HepG2 (cell line): ENCODE measurements around the gene ARHGEF4. TPM values are rescaled to one million over a fixed set of nuclear protein-coding genes. Genes with fewer than 3 reads are reported as not detected.

Experiments
- ATAC-seq: fragments of 200-7000 bp; cut with Tn5 transposase; 3 replicates; pipeline ENCODE4 v1.9.1; 2020; ENCODE audit warnings: mild to moderate bottlenecking, moderate library complexity
- BruUV-seq: library from RNA; stranded (reverse); fragments of 400-500 nt; replicated peaks from 2 replicates; lab custom pipeline; 2021; lab: Mats Ljungman, UMichigan
- CTCF ChIA-PET: fragments of 300-600 bp; formaldehyde crosslinking; extraction: SDS; loops from one replicate; lab custom pipeline; 2021; ENCODE audit warnings: low total read pairs, inconsistent platforms, low intra/inter-chr PET ratio; lab: Yijun Ruan, JAX
- POLR2A ChIA-PET: fragments of 350-600 bp; sonication (Branson Sonifier 250); formaldehyde crosslinking; loops from one replicate; lab custom pipeline; 2020; ENCODE audit warnings: antibody characterized with exemption, inconsistent platforms; lab: Yijun Ruan, JAX
- DNase-seq: peaks from one replicate; pipeline ENCODE4 v3.0.0-alpha.2; 2015; ENCODE audit warnings: low spot score
- FAIRE-seq: peaks from 3 replicates; lab custom pipeline; 2011; peaks lifted over from hg19 to GRCh38; lab: Jason Lieb, UNC
- H2AFZ ChIP-seq: one replicate; pipeline ENCODE4 v1.6.1; 2011; ENCODE audit warnings: low read length, inconsistent platforms
- H3K27ac ChIP-seq: fragments of 300-600 bp; 3 replicates; pipeline ENCODE4 v1.8.0; 2011; ENCODE audit warnings: mixed run types, mild to moderate bottlenecking, mixed read lengths, low read length, inconsistent platforms; ENCODE audit not compliant: insufficient read depth; ENCODE audit errors: extremely low read length
- H3K27me3 ChIP-seq, 2 experiments: fragments of 200-600 bp in 1 of 2; 2 replicates in 1 of 2; 3 replicates in 1 of 2; pipeline versions ENCODE4 v1.6.0 to v1.8.0; 2011; ENCODE audit warnings: low read length in 2 of 2, mild to moderate bottlenecking in 2 of 2, moderate library complexity in 2 of 2, inconsistent platforms in 1 of 2; ENCODE audit not compliant: insufficient read depth in 2 of 2, control insufficient read depth in 1 of 2
- H3K36me3 ChIP-seq, 2 experiments: fragments of 200-600 bp in 1 of 2; replicated peaks in 1 of 2; 2 replicates in 1 of 2; 3 replicates in 1 of 2; pipeline versions ENCODE4 v1.5.1 to v1.8.0; 2011; ENCODE audit warnings: low read length in 2 of 2, inconsistent platforms in 1 of 2; ENCODE audit not compliant: insufficient read depth in 2 of 2, control insufficient read depth in 1 of 2
- H3K4me1 ChIP-seq: 2 replicates; pipeline ENCODE4 v1.5.1; 2012; ENCODE audit warnings: low read length, inconsistent platforms; ENCODE audit not compliant: insufficient read depth
- H3K4me2 ChIP-seq: 2 replicates; pipeline ENCODE4 v1.6.0; 2011; ENCODE audit warnings: low read depth, low read length, inconsistent platforms
- H3K4me3 ChIP-seq, 3 experiments: fragments of 200-600 bp in 1 of 3; sonication (generic), shearing (Covaris generic) in 1 of 3; replicated peaks in 1 of 3; 2 replicates each; pipeline ENCODE4 v1.5.1; 2011 to 2016; ENCODE audit warnings: low read length in 3 of 3, inconsistent platforms in 2 of 3, low read depth in 2 of 3, mild to moderate bottlenecking in 2 of 3, control low read depth in 1 of 3, mixed read lengths in 1 of 3; ENCODE audit not compliant: insufficient read depth in 1 of 3
- H3K79me2 ChIP-seq: one replicate; pipeline ENCODE4 v1.6.1; 2011; ENCODE audit warnings: low read length, inconsistent platforms; ENCODE audit not compliant: insufficient read depth
- H3K9ac ChIP-seq: 2 replicates; pipeline ENCODE4 v1.6.0; 2011; ENCODE audit warnings: mild to moderate bottlenecking, low read depth, low read length, inconsistent platforms; ENCODE audit not compliant: insufficient read depth
- H3K9me3 ChIP-seq: 2 replicates; pipeline ENCODE4 v1.5.1; 2012; ENCODE audit warnings: mild to moderate bottlenecking, low read length
- H4K20me1 ChIP-seq: 2 replicates; pipeline ENCODE4 v1.6.0; 2011; ENCODE audit warnings: inconsistent platforms, mild to moderate bottlenecking, low read length, moderate library complexity; ENCODE audit not compliant: insufficient read depth
- CCDC6 ChIP-seq: sonication (generic); formaldehyde crosslinking; IDR thresholded peaks from 2 replicates; pipeline ENCODE4 v1.8.1; 2022; ENCODE audit warnings: mild to moderate bottlenecking, missing genetic modification reagents, moderate library complexity
- GTF2F1 ChIP-seq: fragments of 150-350 bp; IDR thresholded peaks from 2 replicates; pipeline ENCODE4 v1.6.1; 2014; ENCODE audit warnings: low read length
- HCFC1 ChIP-seq: fragments of 150-350 bp; IDR thresholded peaks from 2 replicates; pipeline ENCODE4 v1.6.1; 2014; ENCODE audit warnings: low read depth, low read length
- HOXA9 ChIP-seq: sonication (generic); formaldehyde crosslinking; IDR thresholded peaks from 2 replicates; pipeline ENCODE4 v1.8.1; 2022; ENCODE audit warnings: missing genetic modification reagents, mild to moderate bottlenecking, moderate library complexity, borderline replicate concordance
- KLF15 ChIP-seq: sonication (generic); formaldehyde crosslinking; IDR thresholded peaks from 2 replicates; pipeline ENCODE4 v1.8.1; 2023; ENCODE audit warnings: borderline replicate concordance, mild to moderate bottlenecking, inconsistent platforms, missing genetic modification reagents, mixed read lengths
- SAFB2 ChIP-seq: sonication (generic); formaldehyde crosslinking; IDR thresholded peaks from 2 replicates; pipeline ENCODE4 v1.5.1; 2020; ENCODE audit warnings: missing genetic modification reagents, low read depth, mild to moderate bottlenecking, borderline replicate concordance
- SIN3A ChIP-seq: IDR thresholded peaks from 2 replicates; pipeline ENCODE4 v1.6.1; 2011; ENCODE audit warnings: low read depth, mild to moderate bottlenecking, control low read depth, low read length, borderline replicate concordance
- ZFP1 ChIP-seq: IDR thresholded peaks from 2 replicates; pipeline ENCODE4 v1.6.1; 2016
- ZNF10 ChIP-seq: sonication (generic); formaldehyde crosslinking; IDR thresholded peaks from 2 replicates; pipeline ENCODE4 v1.4.0; 2020; ENCODE audit warnings: mild to moderate bottlenecking, low read depth, missing genetic modification reagents, borderline replicate concordance
- ZNF12 ChIP-seq: sonication (generic); formaldehyde crosslinking; IDR thresholded peaks from 2 replicates; pipeline ENCODE4 v1.5.0; 2020; ENCODE audit warnings: missing genetic modification reagents
- ZNF230 ChIP-seq: sonication (generic); formaldehyde crosslinking; IDR thresholded peaks from 2 replicates; pipeline ENCODE4 v1.4.0; 2020; ENCODE audit warnings: mild to moderate bottlenecking, missing genetic modification reagents
- ZNF235 ChIP-seq: sonication (generic); formaldehyde crosslinking; IDR thresholded peaks from 2 replicates; pipeline ENCODE4 v1.8.1; 2023; ENCODE audit warnings: mild to moderate bottlenecking, missing genetic modification reagents, borderline replicate concordance
- ZNF263 ChIP-seq: sonication (generic); formaldehyde crosslinking; IDR thresholded peaks from 2 replicates; pipeline ENCODE4 v1.4.0; 2020; ENCODE audit warnings: missing genetic modification reagents
- ZNF362 ChIP-seq: sonication (generic); formaldehyde crosslinking; IDR thresholded peaks from 2 replicates; pipeline ENCODE4 v1.4.0; 2020; ENCODE audit warnings: missing genetic modification reagents, mild to moderate bottlenecking, borderline replicate concordance
- whole genome bisulfite sequencing: methylation state at CpG from one replicate; pipeline ENCODE4 v1.1.6; 2017; ENCODE audit warnings: low lambda C conversion rate; 5-methylcytosine and 5-hydroxymethylcytosine counted together
- in situ Hi-C: cut with HindIII; loops from 2 replicates; pipeline ENCODE4 v1.10.0; 2017; ENCODE audit warnings: low pct_unique_long_range_greater_than_20kb; ENCODE audit not compliant: extremely low pct_ligation_motif_present
- intact Hi-C: fragments of 100-400 bp; cut with micrococcal nuclease; formaldehyde crosslinking; loops from one replicate; pipeline ENCODE4 v1.10.0; 2022; ENCODE audit not compliant: unreplicated experiment
- polyA plus RNA-seq, 8 experiments: library from polyadenylated mRNA; depleted of rRNA in 3 of 8; stranded (reverse) in 7 of 8; unstranded in 1 of 8; fragments of >200 nt; fragmentation: Illumina TruSeq in 4 of 8; extraction: Trizol in 4 of 8; gene quantifications; 2 replicates each; pipeline versions ENCODE4 v1.2.1 to v1.2.3, GENCODE V29; 2011 to 2016; ENCODE audit warnings: low read depth in 4 of 8, missing spikeins in 1 of 8, mixed read lengths in 1 of 8; ENCODE audit not compliant: insufficient read depth in 1 of 8
- total RNA-seq, 5 experiments: library from RNA; depleted of rRNA; stranded (reverse); fragments of >200 nt; fragmentation: Illumina TruSeq; extraction: Trizol; gene quantifications; 2 replicates each; pipeline ENCODE4 v1.2.3, GENCODE V29; 2016; ENCODE audit warnings: low read depth in 1 of 5
- TF ChIP-seq, protein P1 (sequence below): sonication (generic); formaldehyde crosslinking; IDR thresholded peaks from 2 replicates; pipeline ENCODE4 v1.8.0; 2022; ENCODE audit warnings: low read depth, missing genetic modification reagents
- TF ChIP-seq, protein P2 (sequence below): sonication (generic); formaldehyde crosslinking; IDR thresholded peaks from 2 replicates; pipeline ENCODE4 v1.5.1; 2020; ENCODE audit warnings: mild to moderate bottlenecking, missing genetic modification reagents, borderline replicate concordance
- TF ChIP-seq, protein P3 (sequence below): sonication (generic); formaldehyde crosslinking; IDR thresholded peaks from 2 replicates; pipeline ENCODE4 v1.8.1; 2023; ENCODE audit warnings: missing genetic modification reagents, mild to moderate bottlenecking, borderline replicate concordance

ARHGEF4 gene
- total and polyA plus RNA-seq, 2 of the 13 experiments (the other 11 are each of a cell fraction or from before 2014, with no cell fraction given), result 0.11 to 0.13 TPM

GRCh38 chr2:130832296-130832940, 4.3 kb upstream of the ARHGEF4 start:
- intact Hi-C loops, result no loop called here
- no peak for TF ChIP-seq KLF15 (CRISPR knock-in tag)
- no peak for TF ChIP-seq ZNF12 (CRISPR knock-in tag)
- no peak for TF ChIP-seq ZNF10 (CRISPR knock-in tag)
- TF ChIP-seq GTF2F1, result no peak
- no peak for TF ChIP-seq ZNF230
- no peak for TF ChIP-seq ZNF362
- TF ChIP-seq, protein P1, sequence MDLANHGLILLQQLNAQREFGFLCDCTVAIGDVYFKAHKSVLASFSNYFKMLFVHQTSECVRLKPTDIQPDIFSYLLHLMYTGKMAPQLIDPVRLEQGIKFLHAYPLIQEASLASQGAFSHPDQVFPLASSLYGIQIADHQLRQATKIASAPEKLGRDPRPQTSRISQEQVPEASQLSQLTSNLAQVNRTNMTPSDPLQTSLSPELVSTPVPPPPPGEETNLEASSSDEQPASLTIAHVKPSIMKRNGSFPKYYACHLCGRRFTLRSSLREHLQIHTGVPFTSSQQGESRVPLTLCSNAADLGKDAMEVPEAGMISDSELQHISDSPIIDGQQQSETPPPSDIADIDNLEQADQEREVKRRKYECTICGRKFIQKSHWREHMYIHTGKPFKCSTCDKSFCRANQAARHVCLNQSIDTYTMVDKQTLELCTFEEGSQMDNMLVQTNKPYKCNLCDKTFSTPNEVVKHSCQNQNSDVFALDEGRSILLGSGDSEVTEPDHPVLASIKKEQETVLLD (CRISPR knock-in tag), result no peak
- TF ChIP-seq ZNF263 (CRISPR knock-in tag), result no peak
- no peak for TF ChIP-seq ZFP1 (CRISPR knock-in tag)
- no peak for TF ChIP-seq CCDC6 (CRISPR knock-in tag)
- TF ChIP-seq HOXA9, result no peak
- no peak for TF ChIP-seq HCFC1
- TF ChIP-seq ZNF235, result no peak
- TF ChIP-seq, protein P2, sequence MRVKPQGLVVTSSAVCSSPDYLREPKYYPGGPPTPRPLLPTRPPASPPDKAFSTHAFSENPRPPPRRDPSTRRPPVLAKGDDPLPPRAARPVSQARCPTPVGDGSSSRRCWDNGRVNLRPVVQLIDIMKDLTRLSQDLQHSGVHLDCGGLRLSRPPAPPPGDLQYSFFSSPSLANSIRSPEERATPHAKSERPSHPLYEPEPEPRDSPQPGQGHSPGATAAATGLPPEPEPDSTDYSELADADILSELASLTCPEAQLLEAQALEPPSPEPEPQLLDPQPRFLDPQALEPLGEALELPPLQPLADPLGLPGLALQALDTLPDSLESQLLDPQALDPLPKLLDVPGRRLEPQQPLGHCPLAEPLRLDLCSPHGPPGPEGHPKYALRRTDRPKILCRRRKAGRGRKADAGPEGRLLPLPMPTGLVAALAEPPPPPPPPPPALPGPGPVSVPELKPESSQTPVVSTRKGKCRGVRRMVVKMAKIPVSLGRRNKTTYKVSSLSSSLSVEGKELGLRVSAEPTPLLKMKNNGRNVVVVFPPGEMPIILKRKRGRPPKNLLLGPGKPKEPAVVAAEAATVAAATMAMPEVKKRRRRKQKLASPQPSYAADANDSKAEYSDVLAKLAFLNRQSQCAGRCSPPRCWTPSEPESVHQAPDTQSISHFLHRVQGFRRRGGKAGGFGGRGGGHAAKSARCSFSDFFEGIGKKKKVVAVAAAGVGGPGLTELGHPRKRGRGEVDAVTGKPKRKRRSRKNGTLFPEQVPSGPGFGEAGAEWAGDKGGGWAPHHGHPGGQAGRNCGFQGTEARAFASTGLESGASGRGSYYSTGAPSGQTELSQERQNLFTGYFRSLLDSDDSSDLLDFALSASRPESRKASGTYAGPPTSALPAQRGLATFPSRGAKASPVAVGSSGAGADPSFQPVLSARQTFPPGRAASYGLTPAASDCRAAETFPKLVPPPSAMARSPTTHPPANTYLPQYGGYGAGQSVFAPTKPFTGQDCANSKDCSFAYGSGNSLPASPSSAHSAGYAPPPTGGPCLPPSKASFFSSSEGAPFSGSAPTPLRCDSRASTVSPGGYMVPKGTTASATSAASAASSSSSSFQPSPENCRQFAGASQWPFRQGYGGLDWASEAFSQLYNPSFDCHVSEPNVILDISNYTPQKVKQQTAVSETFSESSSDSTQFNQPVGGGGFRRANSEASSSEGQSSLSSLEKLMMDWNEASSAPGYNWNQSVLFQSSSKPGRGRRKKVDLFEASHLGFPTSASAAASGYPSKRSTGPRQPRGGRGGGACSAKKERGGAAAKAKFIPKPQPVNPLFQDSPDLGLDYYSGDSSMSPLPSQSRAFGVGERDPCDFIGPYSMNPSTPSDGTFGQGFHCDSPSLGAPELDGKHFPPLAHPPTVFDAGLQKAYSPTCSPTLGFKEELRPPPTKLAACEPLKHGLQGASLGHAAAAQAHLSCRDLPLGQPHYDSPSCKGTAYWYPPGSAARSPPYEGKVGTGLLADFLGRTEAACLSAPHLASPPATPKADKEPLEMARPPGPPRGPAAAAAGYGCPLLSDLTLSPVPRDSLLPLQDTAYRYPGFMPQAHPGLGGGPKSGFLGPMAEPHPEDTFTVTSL, result no peak
- TF ChIP-seq SIN3A, result no peak
- TF ChIP-seq, protein P3, sequence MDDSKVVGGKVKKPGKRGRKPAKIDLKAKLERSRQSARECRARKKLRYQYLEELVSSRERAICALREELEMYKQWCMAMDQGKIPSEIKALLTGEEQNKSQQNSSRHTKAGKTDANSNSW, result no peak
- TF ChIP-seq SAFB2 (CRISPR knock-in tag), result no peak

More at GRCh38 chr2:130832296-130832940, 4.3 kb upstream of the ARHGEF4 start:
- POLR2A ChIA-PET, result no interaction called here
- Histone ChIP-seq H3K4me3 (no peak overlapping the region), H2AFZ (no peak overlapping the region), H3K9me3 (no peaks in the 10 kb centered on the region), H3K36me3 (no peaks in the 10 kb centered on the region), H3K79me2 (no peaks in the 10 kb centered on the region), H3K9ac (no peak overlapping the region), H3K4me1 (0 out of 2 replicates have a peak, but pooled peaks cover 8% of the 10 kb centered on the region), H3K27ac (no peak overlapping the region), H3K4me2 (no peak overlapping the region), H4K20me1 (no peaks in the 10 kb centered on the region; the same call in 1 of the 2 replicates), H3K27me3 (peaks cover 10 to 60% of the 10 kb centered on the region in 2 experiments; a peak in 4 of 5 replicates)
- DNase-seq (no peak), ATAC-seq (no peak), FAIRE-seq (no peak)
- CTCF ChIA-PET, result no interaction called here
- in situ Hi-C loops, result no loop called here
- no TSS peak for BruUV-seq
- 47% methylated on average over 10 of the region's 12 CpGs for WGBS
